Upper lobe of left lung (tissue), 4 donors: ENCODE data around the gene CNN3.

ENCODE experiments used
- CTCF ChIP-seq, 6 experiments: fragments of 450-650 bp in 4 of 6; fragments of 200-600 bp in 2 of 6; sonication (generic) in 2 of 6; IDR thresholded peaks; one replicate each; pipeline ENCODE4 v1.5.1; 2016 to 2019; ENCODE audit warnings: antibody characterized with exemption in 6 of 6
- POLR2A ChIP-seq, 4 donors: fragments of 450-650 bp; IDR thresholded peaks; one replicate each; pipeline ENCODE4 v1.5.1; 2016 to 2017; ENCODE audit warnings: antibody characterized with exemption in 4 of 4, mild to moderate bottlenecking in 2 of 4
- POLR2AphosphoS5 ChIP-seq, 2 donors: sonication (generic); formaldehyde crosslinking; IDR thresholded peaks; one replicate each; pipeline ENCODE4 v1.5.1; 2017; ENCODE audit warnings: antibody characterized with exemption in 2 of 2

- TF ChIP-seq POLR2A (IDR thresholded peaks at IDR 0.05), result no peak
- TF ChIP-seq POLR2AphosphoS5 (IDR thresholded peaks at IDR 0.05), result no peak
- no peak for TF ChIP-seq CTCF (IDR thresholded peaks at IDR 0.05)
Observed at GRCh38 chr1:94884106-94884505, 42.8 kb downstream of the CNN3 start.
